ENCODE measurements around the gene FAM114A2. TPM values are rescaled to one million over a fixed set of nuclear protein-coding genes. Genes with fewer than 3 reads are reported as not detected.

Gene FAM114A2
- total RNA-seq, 4 donors from 2014 or later, result 12.2 to 19.0 (median 18.3) TPM

DNA sequence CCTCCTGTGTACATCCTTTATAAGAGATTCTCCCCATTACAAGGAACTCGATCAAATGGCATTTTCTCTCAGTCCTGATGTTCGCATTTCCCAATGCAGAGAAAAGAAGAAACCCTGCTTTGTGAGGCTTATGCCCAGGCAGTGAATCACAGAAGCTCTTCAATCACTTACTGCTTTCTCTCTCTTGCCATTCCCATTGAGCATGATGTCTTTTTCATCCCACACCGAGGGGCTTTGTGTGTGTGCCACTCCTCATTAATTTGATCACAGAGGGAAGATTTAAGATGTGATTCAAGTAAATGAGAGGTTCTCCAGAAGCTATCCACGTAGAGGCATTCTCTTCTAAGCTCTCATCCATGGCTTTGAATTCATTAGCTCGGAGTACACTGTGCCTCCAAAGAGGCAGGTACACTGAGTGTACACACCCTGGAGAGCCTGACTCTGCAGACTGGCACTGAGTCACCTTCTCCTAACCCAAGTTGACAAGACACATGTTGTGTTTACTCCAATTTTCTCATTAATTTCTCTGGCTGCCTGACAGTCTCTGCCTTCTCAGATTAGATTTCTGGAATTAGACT is 45.4 kb upstream of the FAM114A2 start:
- TF ChIP-seq, protein P1, sequence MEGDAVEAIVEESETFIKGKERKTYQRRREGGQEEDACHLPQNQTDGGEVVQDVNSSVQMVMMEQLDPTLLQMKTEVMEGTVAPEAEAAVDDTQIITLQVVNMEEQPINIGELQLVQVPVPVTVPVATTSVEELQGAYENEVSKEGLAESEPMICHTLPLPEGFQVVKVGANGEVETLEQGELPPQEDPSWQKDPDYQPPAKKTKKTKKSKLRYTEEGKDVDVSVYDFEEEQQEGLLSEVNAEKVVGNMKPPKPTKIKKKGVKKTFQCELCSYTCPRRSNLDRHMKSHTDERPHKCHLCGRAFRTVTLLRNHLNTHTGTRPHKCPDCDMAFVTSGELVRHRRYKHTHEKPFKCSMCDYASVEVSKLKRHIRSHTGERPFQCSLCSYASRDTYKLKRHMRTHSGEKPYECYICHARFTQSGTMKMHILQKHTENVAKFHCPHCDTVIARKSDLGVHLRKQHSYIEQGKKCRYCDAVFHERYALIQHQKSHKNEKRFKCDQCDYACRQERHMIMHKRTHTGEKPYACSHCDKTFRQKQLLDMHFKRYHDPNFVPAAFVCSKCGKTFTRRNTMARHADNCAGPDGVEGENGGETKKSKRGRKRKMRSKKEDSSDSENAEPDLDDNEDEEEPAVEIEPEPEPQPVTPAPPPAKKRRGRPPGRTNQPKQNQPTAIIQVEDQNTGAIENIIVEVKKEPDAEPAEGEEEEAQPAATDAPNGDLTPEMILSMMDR (IDR thresholded peaks at IDR 0.05 in 4 of 5, conservative IDR thresholded peaks at IDR 0.05 in 1 of 5), result no peak
- TF ChIP-seq POLR2A (IDR thresholded peaks at IDR 0.05), result no peak
- H3K36me3 ChIP-seq, result no peaks in the 10 kb centered on the region
- intact Hi-C loops (cut with DNase I; ENCODE audit: low total_unique reads), result no loop called here
- in situ Hi-C loops (cut with MboI; ENCODE audit: low sequenced_read_pairs in 4 of 4), result no loop called here
- H3K27me3 ChIP-seq, result no peaks in the 10 kb centered on the region
- H3K4me1 ChIP-seq, result no peaks in the 10 kb centered on the region
- H3K4me3 ChIP-seq, result no peak overlapping the region
- ATAC-seq (no peak), DNase-seq (no peak)
- H3K9me3 ChIP-seq, result no peaks in the 10 kb centered on the region
- no peak overlapping the region for H3K27ac ChIP-seq

DNA sequence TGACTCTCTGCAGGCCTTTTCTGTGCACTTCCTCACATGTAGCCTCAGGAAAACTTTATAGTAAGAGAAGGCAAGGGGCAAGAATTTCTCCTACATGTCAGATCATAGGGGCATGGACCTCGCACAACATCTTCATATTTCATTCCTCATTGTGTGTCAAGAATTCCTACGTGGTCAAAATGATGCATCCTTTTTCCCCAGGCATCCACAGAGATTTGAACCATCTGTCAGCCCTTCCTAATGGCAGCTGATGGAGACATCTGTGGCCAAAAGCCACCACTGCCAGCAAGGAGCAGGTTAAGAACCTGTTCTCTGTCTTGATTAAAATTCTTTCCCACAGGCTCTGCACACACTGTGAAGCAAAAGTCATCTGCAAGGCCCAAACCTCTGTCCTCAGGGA is 42.5 kb upstream of the FAM114A2 start:
- Histone ChIP-seq H3K4me3 (no peak overlapping the region), H3K36me3 (no peaks in the 10 kb centered on the region), H3K27me3 (no peaks in the 10 kb centered on the region), H3K27ac (no peak overlapping the region), H3K9me3 (no peaks in the 10 kb centered on the region), H3K4me1 (peaks cover 8 to 13% of the 10 kb centered on the region in 2 donors)
- DNase-seq, result no peak
- ATAC-seq, result no peak
- in situ Hi-C loops (cut with MboI; ENCODE audit: low sequenced_read_pairs in 4 of 4) (no loop called here), intact Hi-C loops (cut with DNase I; ENCODE audit: low total_unique reads) (no loop called here)
- TF ChIP-seq, protein P1 (IDR thresholded peaks at IDR 0.05 in 4 of 5, conservative IDR thresholded peaks at IDR 0.05 in 1 of 5), result no peak
- TF ChIP-seq POLR2A (IDR thresholded peaks at IDR 0.05), result no peak

DNA sequence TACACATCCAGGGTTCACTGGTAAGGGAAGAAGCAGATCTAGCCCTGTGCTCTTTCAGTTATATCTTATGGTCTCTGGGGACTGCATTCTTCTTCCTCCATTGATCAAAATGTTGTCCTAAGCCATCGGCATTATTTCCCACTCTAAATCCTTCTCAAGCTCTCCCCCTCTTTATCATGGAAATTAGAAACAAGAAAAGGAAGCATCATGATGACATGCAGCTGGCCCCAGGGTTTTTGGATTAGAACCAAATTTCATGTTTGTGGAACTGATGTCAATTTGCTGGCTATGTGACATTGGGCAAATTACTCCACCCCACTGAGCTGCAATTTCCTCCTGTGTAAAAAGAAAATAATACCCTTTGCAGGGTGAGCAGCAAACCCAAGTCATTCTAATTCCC is 39.6 kb upstream of the FAM114A2 start:
- H3K9me3 ChIP-seq, result no peaks in the 10 kb centered on the region
- no peaks in the 10 kb centered on the region for H3K27me3 ChIP-seq
- H3K4me1 ChIP-seq, result peaks cover 8 to 13% of the 10 kb centered on the region in 2 donors
- no peak overlapping the region for H3K4me3 ChIP-seq
- H3K27ac ChIP-seq, result no peak overlapping the region
- intact Hi-C loops (cut with DNase I; ENCODE audit: low total_unique reads), result no loop called here
- DNase-seq, result no peak
- no peak for ATAC-seq
- TF ChIP-seq POLR2A (IDR thresholded peaks at IDR 0.05), result no peak
- TF ChIP-seq, protein P1 (IDR thresholded peaks at IDR 0.05 in 4 of 5, conservative IDR thresholded peaks at IDR 0.05 in 1 of 5), result no peak
- in situ Hi-C loops (cut with MboI; ENCODE audit: low sequenced_read_pairs in 4 of 4), result loop anchor here in 1 of 4 donors (10.0 kb wide), 1 partner anchor 107 kb away; no protein-coding TSS in a partner anchor
- no peaks in the 10 kb centered on the region for H3K36me3 ChIP-seq

DNA sequence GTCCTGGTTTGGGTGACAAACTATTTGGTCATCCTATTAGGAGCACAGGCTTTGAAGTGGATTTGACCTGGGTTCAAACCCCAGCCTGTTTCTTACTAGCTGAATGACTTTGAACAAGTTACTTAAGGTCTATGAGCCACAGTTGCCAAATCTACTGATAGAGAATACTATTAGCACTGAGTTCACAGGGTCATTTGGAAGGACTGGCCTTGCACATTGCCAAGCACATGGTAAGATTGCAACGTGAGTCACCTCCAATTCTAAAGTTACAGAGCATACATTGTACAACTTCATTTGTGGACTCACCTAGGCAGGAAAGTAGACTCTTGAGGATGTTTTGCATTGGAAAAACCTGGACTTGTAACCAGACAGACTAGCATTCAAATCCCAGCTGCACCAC is 39.0 kb upstream of the FAM114A2 start:
- Histone ChIP-seq H3K4me3 (no peak overlapping the region), H3K27ac (no peak overlapping the region), H3K27me3 (no peaks in the 10 kb centered on the region), H3K36me3 (no peaks in the 10 kb centered on the region), H3K4me1 (peaks cover 8 to 13% of the 10 kb centered on the region in 2 donors), H3K9me3 (no peaks in the 10 kb centered on the region)
- ATAC-seq (peak; percentile 75 to 90), DNase-seq (peak; percentile 6 to 27)
- intact Hi-C loops (cut with DNase I; ENCODE audit: low total_unique reads) (no loop called here), in situ Hi-C loops (cut with MboI; ENCODE audit: low sequenced_read_pairs in 4 of 4) (loop anchor here in 1 of 4 donors (10.0 kb wide), 1 partner anchor 107 kb away; no protein-coding TSS in a partner anchor)
- TF ChIP-seq POLR2A (IDR thresholded peaks at IDR 0.05), result no peak
- TF ChIP-seq, protein P1 (IDR thresholded peaks at IDR 0.05 in 4 of 5, conservative IDR thresholded peaks at IDR 0.05 in 1 of 5), result no peak

Data from gastrocnemius medialis (tissue), 4 donors.